K562 (cell line): ENCODE results near the gene CACNA1E.
A peak's percentile ranks its signal among the peaks of the same experiment; 100 is the strongest.

Source experiments
- AFF4 ChIP-seq: sonication (generic); formaldehyde crosslinking; IDR thresholded peaks from 2 replicates; pipeline ENCODE4 v1.8.0; 2023; ENCODE audit warnings: mild to moderate bottlenecking, missing genetic modification reagents
- ATF7 ChIP-seq: fragments of 450-650 bp; IDR thresholded peaks from 2 replicates; pipeline ENCODE4 v1.7.1; 2014; ENCODE audit warnings: mild to moderate bottlenecking, moderate library complexity
- CTCF ChIP-seq, 3 experiments: IDR thresholded peaks in 2 of 3; conservative IDR thresholded peaks in 1 of 3; 2 replicates each; pipeline ENCODE4 v1.5.1; 2011 to 2012; ENCODE audit warnings: low read length in 3 of 3, mild to moderate bottlenecking in 3 of 3, control low read depth in 2 of 3, improper control_type of control experiment in 1 of 3, inconsistent platforms in 1 of 3, low read depth in 1 of 3, mixed read lengths in 1 of 3, moderate library complexity in 1 of 3; ENCODE audit not compliant: insufficient read depth in 2 of 3
- JUNB ChIP-seq: fragments of 450-650 bp; formaldehyde crosslinking; conservative IDR thresholded peaks from 2 replicates; pipeline ENCODE4 v1.4.0; 2020; ENCODE audit warnings: mild to moderate bottlenecking
- KAT8 ChIP-seq: fragments of 450-650 bp; IDR thresholded peaks from 2 replicates; pipeline ENCODE4 v1.6.1; 2016; ENCODE audit warnings: low read depth, mild to moderate bottlenecking
- NBN ChIP-seq: fragments of 450-650 bp; IDR thresholded peaks from 2 replicates; pipeline ENCODE4 v1.6.1; 2016; ENCODE audit warnings: low read depth, mild to moderate bottlenecking
- NFATC3 ChIP-seq: fragments of 450-650 bp; IDR thresholded peaks from 2 replicates; pipeline ENCODE4 v1.6.1; 2017; ENCODE audit warnings: mild to moderate bottlenecking
- NR0B1 ChIP-seq: fragments of 450-650 bp; IDR thresholded peaks from one replicate; pipeline ENCODE4 v1.6.1; 2018; ENCODE audit warnings: mild to moderate bottlenecking, moderate library complexity; ENCODE audit not compliant: partially characterized antibody
- POLR2A ChIP-seq: fragments of 450-650 bp; conservative IDR thresholded peaks from 2 replicates; pipeline ENCODE4 v1.6.1; 2016
- POLR2B ChIP-seq: fragments of 450-650 bp; IDR thresholded peaks from 2 replicates; pipeline ENCODE4 v1.6.1; 2018; ENCODE audit warnings: low read depth; ENCODE audit not compliant: partially characterized antibody
- RAD21 ChIP-seq, 2 experiments: fragments of 250-450 bp in 1 of 2; fragments of 450-650 bp in 1 of 2; sonication (Bioruptor Pico) in 1 of 2; formaldehyde crosslinking in 1 of 2; IDR thresholded peaks in 1 of 2; conservative IDR thresholded peaks in 1 of 2; 2 replicates each; pipeline versions ENCODE4 v1.4.0 to v1.8.0; 2020 to 2022; ENCODE audit warnings: mild to moderate bottlenecking in 2 of 2, moderate library complexity in 1 of 2
- SMC3 ChIP-seq: conservative IDR thresholded peaks from 2 replicates; pipeline ENCODE4 v1.6.1; 2011; ENCODE audit warnings: low read depth, low read length, improper control_type of control experiment; ENCODE audit not compliant: insufficient read depth

GRCh38 chr1:181475580-181475979 is 7.7 kb upstream of the CACNA1E start:
- no peak for TF ChIP-seq AFF4 (CRISPR knock-in tag)
- no peak for TF ChIP-seq CTCF (IDR thresholded peaks at IDR 0.05 in 2 of 3, conservative IDR thresholded peaks at IDR 0.05 in 1 of 3; ENCODE audit: insufficient read depth in 2 of 3, low read depth in 1 of 3, low read length in 3 of 3)
- TF ChIP-seq POLR2A, result no peak
- TF ChIP-seq NR0B1, result no peak
- TF ChIP-seq KAT8, result no peak
- TF ChIP-seq NBN, result no peak
- peak; percentile 73; the same call in 1 of the 2 replicates for TF ChIP-seq ATF7
- no peak for TF ChIP-seq POLR2B
- no peak for TF ChIP-seq JUNB (CRISPR knock-in tag)
- TF ChIP-seq SMC3, result no peak
- TF ChIP-seq NFATC3, result no peak
- no peak for TF ChIP-seq RAD21 (CRISPR knock-in tag; conservative IDR thresholded peaks at IDR 0.05 in 1 of 2, IDR thresholded peaks at IDR 0.05 in 1 of 2)
